T-helper 1 cell (primary cell): Measurements from ENCODE around the gene PIK3AP1.

Experiments used
- DNase-seq, 5 donors: peaks; one replicate each; pipeline ENCODE4 v3.0.0-alpha.2; 2012 to 2020

PIK3AP1 gene

DNA sequence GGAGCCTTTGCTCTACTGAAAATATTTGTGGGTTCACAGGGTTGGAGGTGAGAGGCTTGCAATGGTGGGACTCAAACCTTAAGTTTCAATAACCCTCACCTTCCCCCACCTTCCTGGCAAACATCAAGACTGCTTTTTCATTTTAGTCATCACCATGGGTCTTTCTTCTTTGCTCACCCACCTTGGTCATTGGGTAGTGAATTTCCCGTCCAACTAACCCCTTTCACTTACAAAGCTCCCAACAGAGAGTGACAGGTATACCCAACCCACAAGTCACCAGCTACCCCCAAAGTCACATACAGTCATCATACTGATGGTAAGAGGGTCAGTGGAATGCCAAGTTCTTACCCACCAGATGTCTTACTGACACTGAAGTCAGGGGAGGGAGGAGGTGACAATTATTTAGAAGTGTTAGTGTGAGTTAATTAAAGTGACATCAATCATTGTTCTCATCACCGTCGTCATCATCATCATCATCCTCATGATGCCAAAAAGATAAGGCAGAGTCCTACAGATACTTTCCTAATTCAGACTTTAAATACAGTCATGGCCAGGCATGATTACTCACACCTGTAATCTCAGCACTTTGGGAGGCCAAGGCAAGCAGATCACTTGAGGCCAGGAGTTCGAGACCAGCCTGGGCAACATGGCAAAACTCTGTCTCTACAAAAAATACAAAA, 49.0 kb downstream of the PIK3AP1 start:
- no peak for DNase-seq

DNA sequence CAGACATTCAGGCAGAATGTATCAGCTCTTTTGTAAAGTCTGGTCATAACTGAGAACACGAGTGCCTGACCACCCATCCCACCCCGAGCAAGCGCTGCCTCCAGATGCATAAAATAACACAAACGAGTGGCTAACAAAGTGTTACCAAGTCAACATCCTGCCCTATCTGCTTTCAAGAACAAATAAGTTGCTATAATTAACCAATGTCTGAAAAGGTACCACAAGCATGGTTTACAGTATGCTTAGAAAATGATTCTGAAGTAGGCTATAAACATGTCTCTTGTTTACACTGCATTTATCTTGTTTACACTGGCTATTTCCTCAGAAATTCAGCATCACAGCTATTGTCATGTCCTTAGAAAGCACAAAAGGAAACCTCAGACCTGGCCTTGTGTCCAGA, 49.5 kb downstream of the PIK3AP1 start:
- no peak for DNase-seq

DNA sequence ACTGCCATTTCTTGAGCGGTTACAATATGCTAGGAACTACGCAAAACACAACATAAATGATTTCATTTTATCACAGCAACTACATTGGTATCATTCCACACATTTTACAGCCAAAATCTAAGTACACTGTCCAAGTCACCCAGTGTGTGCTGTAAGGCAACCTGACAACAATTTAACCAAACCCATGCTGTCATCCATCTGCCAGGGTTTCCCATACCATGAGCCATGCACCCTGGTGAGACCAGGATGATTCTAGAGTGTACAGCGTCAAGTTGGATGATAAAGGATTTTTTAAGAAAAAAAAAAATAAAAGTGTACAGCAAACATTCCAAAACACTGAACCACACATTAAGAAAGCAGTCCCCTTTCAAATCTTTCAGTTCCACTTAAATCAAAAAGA, 52.9 kb downstream of the PIK3AP1 start:
- no peak for DNase-seq

DNA sequence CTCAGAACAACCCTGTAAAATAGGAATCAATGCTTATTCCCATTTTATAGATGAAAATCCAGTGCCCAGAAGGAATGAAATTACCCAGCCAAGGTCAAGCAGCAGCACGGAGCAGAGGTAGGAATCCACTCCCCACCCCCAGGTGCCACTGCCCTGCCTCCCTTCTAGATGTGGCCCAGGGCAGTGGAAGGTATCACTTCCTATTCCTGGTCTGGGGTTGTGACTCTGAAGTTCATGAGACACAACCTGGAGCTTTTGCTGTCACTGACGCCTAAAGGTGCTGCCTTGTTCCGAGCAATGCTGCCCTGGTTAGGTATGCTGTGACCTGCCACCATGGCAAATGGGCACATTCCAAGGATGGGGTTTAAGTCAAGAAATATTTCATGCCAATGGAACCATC, 53.6 kb downstream of the PIK3AP1 start:
- no peak for DNase-seq

DNA sequence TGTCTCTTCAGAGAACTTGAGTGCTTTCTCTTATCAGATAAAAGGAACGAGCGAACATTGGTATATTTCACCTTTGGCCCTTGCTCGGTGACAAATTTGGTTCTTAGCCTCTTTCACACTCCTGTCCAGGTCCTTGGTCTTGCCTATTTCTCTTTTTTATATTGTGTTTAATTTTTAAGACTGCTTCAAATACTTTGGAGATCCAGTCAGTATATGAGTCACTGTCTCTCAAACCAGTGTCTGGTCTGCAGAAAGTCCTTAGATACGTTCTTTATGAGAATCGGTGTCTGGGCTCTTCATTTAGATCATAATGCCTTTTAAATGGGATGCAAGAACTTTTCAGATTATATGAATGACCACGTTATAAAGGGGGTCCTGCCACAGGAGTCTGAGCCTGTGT, 55.0 kb downstream of the PIK3AP1 start:
- DNase-seq = no peak

DNA sequence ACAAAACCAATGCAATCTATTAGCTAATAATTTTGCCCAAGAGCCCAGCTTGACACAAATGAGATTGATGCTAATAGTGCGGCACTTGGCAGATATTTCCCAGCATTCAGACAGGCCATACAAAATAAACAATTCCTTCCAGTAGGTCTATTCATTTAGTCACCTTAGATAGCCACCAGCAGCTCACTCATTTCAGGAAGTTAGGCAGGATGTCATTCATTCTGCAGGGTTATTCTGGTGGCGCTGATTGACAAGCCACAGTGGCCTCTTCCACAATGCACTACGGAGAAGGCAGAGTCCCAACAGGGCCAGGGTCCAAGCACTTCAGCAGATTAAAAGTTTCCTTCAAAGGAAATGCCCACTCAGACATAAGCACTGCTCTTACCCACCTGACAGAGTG, 55.8 kb downstream of the PIK3AP1 start:
- DNase-seq = peak in 1 of 5 donors; percentile 25

DNA sequence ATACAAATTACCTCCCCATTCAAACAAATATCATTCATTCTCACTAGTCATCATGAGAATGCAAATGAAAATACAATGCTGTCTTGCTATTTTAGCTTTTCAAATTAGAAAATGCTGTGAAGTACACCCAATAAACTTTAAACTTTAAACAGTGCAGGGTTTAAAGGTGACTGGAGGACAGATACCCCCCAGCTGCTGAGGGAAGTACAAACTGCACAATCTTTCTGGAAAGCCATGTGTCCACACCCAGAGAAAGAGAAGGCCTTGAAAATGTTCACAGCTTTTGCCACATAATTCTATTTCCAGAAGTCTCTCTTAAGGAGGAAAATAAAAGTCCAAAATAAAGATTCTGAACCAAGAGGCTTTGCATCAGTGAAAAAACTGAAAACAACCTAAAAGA, 56.5 kb downstream of the PIK3AP1 start:
- DNase-seq = no peak

DNA sequence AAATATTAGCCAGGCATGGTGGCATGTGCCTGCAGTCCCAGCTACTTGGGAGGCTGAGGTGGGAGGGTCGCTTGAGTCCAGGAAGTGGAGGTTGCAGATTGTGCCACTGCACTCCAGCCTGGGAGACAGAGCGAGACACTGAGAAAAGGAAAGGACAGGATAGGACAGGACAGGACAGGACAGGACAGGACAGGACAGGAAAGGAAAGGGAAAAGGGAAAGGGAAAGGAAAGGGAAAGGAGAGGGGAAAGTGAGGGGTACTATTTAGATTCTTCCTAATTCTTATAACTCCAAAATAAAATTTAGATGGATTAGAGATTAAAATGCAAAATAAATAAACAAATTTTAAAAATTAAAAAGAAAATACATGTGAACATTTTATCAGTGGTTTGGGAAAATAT, 58.7 kb downstream of the PIK3AP1 start:
- DNase-seq = no peak

DNA sequence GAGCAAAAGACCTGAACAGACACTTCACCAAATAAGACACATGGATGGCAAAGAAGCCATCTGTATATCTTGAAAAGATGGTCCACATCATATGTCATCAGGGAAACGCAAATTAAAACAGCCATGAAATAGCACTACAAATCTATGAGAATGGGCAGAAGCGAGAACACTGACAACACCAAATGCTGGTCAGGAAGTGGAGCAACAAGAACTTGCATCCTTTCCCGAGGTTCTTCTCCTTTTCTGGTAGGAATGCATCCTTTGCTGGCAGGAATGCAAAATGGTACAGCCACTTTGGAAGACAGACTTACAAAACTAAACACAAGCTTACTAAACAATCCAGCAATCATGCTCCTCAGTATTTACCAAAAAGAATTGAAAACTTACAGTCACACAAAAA, 60.0 kb downstream of the PIK3AP1 start:
- no peak for DNase-seq

DNA sequence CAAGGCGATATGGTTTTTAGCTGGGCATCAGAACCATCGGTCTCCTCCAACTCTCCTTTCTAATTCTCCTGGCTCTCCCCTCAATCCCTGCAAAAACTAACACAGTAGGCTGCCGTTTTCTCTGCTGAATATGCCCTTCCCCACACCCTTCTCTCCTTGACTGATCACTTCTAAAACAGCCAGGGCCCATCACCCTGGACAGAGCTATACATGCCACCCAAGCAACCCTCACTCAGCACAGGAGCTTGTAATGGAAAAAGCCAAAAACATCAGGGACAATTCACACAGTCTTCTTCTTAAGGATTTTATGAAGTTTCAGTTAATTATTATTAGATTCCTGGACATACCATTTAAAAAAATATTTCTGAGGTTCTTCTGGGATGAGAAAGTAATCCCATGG, 61.5 kb downstream of the PIK3AP1 start:
- no peak for DNase-seq

DNA sequence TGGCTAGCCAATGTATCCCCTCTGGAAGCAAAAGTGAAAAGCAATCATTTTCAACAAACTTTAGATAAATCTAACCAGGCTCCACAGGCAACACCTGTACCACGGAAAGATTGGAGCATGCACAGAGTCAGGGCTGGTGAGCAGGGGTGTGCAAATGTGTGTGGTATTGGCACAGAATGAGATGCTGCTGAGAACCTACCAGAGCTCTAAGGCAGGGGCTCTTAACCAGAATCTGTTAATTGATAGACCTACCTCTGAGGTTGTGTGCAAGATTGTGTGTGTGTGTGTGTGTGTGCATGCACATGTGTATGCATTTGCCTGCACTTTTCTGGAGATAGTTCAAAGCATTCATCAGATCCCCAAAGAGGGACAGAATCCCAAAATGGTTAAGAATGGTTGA, 62.9 kb downstream of the PIK3AP1 start:
- DNase-seq = no peak

DNA sequence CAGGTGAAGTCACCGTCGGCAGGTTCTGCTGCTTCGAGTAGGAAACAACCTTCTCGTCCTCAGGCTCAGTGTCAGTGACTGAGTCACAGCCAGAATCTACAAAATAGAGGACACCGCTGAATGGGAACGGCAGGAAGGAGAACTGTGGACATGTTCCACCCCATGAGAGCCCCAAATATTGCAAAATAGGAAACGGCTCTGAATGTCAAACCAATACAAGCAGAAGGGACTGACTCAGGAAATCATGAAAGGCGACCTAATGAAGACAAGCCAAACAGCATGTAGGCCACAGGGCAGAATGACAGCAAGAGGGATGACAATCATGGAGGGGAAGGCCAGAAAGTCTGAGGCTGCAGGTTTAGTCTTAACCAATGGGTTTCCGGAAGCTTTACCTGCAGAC, 63.5 kb downstream of the PIK3AP1 start:
- no peak for DNase-seq

DNA sequence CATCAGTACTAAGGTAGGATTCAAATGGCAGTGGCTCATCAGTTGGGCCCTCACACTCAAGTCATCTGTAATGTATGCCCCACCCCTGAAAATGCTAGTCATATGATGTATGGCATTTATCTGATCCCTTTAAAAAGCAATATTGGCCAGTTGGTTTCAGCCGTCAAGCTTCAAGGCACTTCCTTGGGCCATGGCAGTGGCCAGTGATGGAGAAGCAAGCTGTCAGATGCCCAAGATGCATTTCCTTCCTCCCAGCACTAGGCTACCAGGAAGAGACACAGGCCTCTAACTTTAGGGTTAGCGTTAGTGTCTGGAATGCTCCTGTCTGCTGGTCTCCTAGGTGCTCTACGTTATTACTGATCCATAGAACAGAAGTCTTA, 64.1 kb downstream of the PIK3AP1 start:
- no peak for DNase-seq

DNA sequence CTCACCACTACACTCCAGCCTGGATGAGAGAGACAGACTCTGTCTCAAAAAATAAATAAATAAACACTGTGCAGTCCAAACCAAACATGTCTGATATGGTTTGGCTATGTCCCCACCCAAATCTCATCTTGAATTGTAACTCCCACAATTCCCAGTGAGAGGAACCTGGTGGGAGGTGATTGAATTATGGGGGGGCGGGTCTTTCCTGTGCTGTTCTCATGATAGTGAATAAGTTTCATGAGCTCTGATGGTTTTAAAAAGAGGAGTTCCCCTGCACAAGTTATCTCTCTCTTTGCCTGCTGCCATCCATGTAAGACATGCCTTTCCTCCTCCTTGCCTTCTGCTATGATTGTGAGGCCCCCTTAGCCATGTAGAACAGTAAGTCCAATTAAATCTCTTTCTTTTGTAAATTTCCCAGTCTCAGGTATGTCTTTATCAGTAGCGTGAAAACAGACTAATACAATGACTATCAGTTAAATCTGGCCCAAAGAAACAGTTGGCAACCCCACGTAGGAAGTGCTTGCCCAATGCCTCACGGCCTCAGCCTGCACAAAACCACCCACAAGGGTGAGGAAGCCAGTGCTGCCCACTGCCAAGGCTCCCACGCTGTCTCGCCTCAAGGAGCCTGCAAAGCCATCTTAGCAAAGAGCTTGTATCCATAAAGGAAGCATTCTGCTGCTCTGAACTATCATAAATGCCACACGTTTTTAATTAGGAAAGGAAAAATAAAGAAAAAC, 64.7 kb downstream of the PIK3AP1 start:
- no peak for DNase-seq

DNA sequence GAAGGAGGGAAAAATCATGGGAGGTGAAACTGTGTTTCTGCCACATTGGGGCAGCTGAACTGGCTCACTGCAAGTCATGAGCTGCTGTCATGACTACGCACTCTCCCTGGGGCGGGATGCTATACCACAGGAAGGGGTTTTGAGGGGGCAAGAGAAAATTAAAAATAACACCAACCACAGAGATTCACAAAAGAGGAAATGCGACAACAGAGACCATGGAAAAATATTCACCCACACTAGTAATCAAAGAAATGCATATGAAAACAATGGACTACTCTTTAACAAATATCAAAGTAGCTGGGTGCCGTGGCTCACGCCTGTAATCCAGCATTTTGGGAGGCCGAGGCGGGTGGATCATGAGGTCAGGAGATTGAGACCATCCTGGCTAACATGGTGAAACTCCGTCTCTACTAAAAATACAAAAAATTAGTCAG, 68.3 kb downstream of the PIK3AP1 start:
- DNase-seq = peak in 1 of 5 donors; percentile 23

DNA sequence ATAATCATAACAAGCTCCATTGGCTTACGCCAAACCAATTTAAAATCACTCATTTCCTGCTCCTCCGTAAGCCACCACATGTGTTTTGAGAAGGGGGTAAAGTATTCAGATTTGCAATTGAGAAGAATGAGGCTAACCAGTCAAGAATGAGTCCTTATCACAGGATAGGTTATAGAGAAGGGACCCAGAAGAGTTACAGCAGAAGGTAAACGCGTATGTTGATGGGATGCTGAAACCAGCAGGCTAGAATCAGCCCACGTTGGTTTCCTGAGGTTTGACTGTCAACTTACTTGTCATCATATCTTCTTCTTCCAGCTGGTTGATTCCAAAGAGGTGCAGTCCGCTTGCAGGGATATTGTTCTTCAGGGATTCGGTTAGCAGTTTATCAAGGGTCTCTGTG, 69.4 kb downstream of the PIK3AP1 start:
- DNase-seq = no peak

DNA sequence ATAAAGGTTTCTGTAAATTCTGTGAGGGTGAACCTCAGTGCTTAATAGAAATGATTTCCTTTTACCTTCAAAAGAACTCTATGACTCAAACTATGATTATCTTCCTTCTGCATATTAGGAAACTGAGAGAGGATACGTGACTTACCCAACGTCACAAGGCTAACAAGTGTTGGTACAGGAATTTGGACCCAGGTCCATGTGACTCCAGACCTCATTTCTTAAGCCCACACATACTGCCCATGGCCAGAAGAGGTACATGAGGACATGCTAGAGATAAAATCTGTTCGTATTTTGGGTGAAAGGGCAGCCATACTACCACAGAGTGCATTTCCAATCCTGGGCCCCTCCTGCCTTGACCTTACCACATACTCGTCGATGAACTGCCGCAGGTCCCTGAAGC, 72.0 kb downstream of the PIK3AP1 start:
- no peak for DNase-seq

DNA sequence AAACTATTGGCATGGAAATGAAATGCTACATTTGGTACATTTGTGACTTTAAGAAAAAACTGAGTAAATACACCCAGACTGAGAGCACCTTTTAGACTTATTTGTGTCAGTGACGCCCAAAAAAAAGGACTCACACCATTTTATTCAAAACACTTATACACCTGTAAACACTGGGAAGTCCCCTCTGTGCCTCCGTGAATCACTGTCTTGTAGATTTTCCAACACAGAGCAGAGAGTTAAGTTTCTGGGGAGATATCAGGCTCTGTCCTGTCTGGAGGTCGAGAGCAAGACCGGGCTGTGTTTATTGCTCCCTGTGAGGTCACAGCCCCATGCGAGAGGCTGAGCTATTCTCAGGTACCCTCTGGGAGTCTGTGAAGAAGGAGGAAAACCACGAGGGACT, 72.8 kb downstream of the PIK3AP1 start:
- no peak for DNase-seq

DNA sequence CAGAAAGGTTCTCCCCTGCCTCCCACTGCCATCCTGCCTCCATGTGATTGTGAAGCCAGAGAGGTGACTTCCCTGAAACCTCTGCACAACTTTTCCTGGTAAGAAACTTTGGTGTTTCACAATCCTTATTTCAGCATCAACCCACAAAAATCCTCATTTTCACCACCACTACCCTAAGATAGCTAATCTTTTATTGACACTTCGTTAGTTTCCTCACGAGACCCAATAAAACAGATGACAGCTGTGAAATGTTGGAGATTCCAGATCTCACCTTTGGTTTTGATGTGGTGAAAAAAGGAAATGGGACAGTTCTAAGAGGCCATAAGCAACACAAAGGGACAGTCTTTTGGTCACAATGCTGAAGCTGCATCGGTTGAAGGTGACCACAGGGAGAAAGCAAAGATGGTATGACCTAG, 73.6 kb downstream of the PIK3AP1 start:
- DNase-seq = no peak

DNA sequence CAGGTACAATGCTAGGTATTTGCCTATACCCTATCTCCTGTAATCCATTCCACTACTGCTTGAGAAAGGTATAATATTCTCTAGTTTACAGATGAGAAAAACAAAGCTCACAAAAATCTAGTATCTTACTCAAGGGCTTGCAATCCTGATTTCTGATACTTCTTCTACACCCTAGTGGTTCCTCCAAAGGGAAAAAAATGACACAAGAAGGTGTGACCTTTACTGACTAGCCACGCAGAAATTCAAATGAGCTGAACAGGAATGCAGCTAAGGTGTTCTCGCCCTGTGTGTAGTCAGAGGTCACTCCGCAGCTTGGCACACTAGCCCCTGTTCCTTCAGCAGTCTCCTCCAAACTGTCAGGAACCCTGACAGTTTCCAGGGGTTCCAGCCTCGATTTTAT, 74.0 kb downstream of the PIK3AP1 start:
- DNase-seq = no peak

DNA sequence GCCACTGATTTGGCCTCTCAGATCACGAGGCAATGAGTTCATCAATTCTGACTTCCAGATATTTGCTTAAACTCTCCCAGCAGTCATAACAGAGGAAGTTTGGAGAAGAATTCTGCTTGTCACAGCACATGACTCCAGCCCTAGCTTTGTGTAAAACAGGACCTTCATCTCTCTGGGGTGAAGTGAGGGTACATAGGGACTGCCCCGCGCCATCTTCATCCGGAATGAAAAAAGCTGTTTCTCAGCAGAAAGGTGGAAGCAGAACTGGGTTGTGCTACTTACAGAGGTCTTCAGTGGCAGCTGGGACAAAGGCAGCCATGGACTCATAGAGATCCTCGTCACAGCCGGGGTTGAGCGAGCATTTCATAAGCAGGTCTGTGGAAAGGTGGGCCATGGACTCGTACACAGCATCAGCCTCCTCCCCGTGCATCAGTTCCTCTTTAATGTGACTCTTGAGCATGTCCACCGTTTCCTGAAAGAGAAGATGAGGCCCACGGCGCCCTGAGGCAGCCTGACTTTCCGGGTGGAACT, 75.1 kb downstream of the PIK3AP1 start:
- DNase-seq = no peak

DNA sequence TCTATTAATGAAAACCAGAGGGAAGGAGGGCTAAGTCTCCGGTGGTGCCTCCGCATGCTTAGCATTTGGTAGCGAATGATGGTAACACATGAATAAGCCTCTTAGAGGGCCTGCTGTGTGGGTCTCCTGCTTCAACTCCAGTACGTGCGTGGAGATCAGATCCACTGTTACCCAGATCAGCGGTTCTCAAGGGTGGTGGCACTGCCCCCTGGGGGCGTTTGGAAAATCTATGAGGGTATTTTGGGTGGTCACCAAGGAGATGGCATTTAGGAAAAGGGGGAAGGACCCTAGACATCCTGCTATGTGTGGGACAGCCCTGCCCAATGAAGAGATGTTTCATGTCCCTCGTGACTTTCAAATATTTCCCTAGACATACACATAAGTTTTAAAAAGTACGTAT, 76.4 kb downstream of the PIK3AP1 start:
- DNase-seq = no peak

DNA sequence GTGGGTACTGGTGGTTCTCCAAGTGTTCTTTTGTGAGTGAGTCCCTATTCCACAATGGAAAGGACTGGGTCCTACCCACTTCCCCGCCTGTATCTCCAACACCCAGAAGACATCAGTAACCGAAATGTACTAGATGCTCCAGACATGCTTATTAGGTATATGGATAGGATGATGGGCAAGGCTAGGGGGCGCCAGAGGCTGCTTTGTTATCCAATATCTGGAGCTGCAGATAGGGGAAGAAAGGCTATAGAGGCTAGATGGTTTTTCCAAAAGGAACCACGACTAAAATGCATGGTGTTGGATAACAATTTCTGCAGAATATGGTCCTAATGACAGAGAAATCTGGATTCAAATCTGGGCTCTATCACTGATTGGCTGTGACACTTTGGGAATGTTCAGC, 77.3 kb downstream of the PIK3AP1 start:
- peak in 3 of 5 donors; percentile 8 to 62 (median 10) for DNase-seq

DNA sequence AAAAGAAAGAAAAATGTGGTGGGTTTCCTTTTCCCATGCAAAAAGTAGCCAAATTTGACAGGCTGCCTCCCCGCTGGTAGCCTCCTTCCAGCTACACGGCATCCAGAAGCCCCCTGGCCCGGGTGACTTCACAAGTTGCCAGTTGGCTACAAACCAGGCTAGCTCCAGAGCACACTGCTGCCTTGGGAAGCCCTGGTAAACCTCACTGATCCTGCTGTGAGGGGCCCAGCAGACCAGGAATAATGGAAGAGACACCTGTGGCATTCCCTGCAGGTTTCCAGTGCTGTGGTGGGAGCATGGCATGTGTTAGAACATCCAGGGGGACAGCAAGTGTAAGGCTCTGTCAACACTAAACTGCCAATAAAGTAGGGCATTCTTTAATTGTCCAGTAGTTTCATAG, 77.8 kb downstream of the PIK3AP1 start:
- DNase-seq = no peak
